Loucy (cell line): ENCODE measurements around the gene POU2F1.

ENCODE experiments used
- CTCF ChIP-seq: fragments of 200-600 bp; sonication (generic); conservative IDR thresholded peaks from 2 replicates; pipeline ENCODE4 v1.5.1; 2014; ENCODE audit warnings: mild to moderate bottlenecking, antibody characterized with exemption, low read length
- EZH2phosphoT487 ChIP-seq: fragments of 200-600 bp; IDR thresholded peaks from 2 replicates; pipeline ENCODE4 v1.6.1; 2018; ENCODE audit warnings: antibody characterized with exemption, mild to moderate bottlenecking, moderate library complexity, borderline replicate concordance

- no peak for TF ChIP-seq CTCF
- no peak for TF ChIP-seq EZH2phosphoT487
These were observed 546 bp downstream of the POU2F1 start for GRCh38 chr1:167221126-167221737.
